HepG2 (cell line): ENCODE results near the gene SUOX. TPM values are rescaled to one million over a fixed set of nuclear protein-coding genes. Genes with fewer than 3 reads are reported as not detected.

Experiments used
- CREB3 ChIP-seq: sonication (generic); formaldehyde crosslinking; IDR thresholded peaks from 2 replicates; pipeline ENCODE4 v1.5.0; 2020; ENCODE audit warnings: missing genetic modification reagents
- EEA1 ChIP-seq: sonication (generic); formaldehyde crosslinking; IDR thresholded peaks from 2 replicates; pipeline ENCODE4 v1.5.1; 2020; ENCODE audit warnings: mild to moderate bottlenecking, missing genetic modification reagents, borderline replicate concordance
- GATAD1 ChIP-seq: IDR thresholded peaks from 2 replicates; pipeline ENCODE4 v1.6.1; 2016; ENCODE audit warnings: missing genetic modification reagents, missing compliant biosample characterization
- HNF4A ChIP-seq: sonication (generic); formaldehyde crosslinking; IDR thresholded peaks from 2 replicates; pipeline ENCODE4 v1.4.0; 2020; ENCODE audit warnings: missing genetic modification reagents
- HOXA5 ChIP-seq: sonication (generic); formaldehyde crosslinking; IDR thresholded peaks from 2 replicates; pipeline ENCODE4 v1.4.0; 2020; ENCODE audit warnings: missing genetic modification reagents
- MED8 ChIP-seq: sonication (generic); formaldehyde crosslinking; IDR thresholded peaks from 2 replicates; pipeline ENCODE4 v1.8.1; 2023; ENCODE audit warnings: mild to moderate bottlenecking, missing genetic modification reagents; ENCODE audit not compliant: insufficient replicate concordance
- NCOR1 ChIP-seq: fragments of 200-600 bp; sonication (generic); IDR thresholded peaks from 2 replicates; pipeline ENCODE4 v1.7.0; 2017; ENCODE audit warnings: antibody characterized with exemption, low read length, borderline replicate concordance
- NFE2 ChIP-seq: sonication (generic); formaldehyde crosslinking; IDR thresholded peaks from 2 replicates; pipeline ENCODE4 v1.4.0; 2020; ENCODE audit warnings: missing genetic modification reagents
- NR2C2 ChIP-seq: sonication (generic); formaldehyde crosslinking; IDR thresholded peaks from 2 replicates; pipeline ENCODE4 v1.4.0; 2020; ENCODE audit warnings: missing genetic modification reagents, mild to moderate bottlenecking, moderate library complexity, borderline replicate concordance
- PATZ1 ChIP-seq: sonication (generic); formaldehyde crosslinking; IDR thresholded peaks from 2 replicates; pipeline ENCODE4 v1.4.0; 2020; ENCODE audit warnings: missing genetic modification reagents
- POLR2AphosphoS2 ChIP-seq: IDR thresholded peaks from 2 replicates; pipeline ENCODE4 v1.6.1; 2011; ENCODE audit warnings: low read depth, low read length, improper control_type of control experiment
- RARA ChIP-seq: IDR thresholded peaks from 2 replicates; pipeline ENCODE4 v1.6.1; 2016; ENCODE audit warnings: missing genetic modification reagents, missing compliant biosample characterization
- SCMH1 ChIP-seq: sonication (generic); formaldehyde crosslinking; IDR thresholded peaks from 2 replicates; pipeline ENCODE4 v1.9.0; 2021; ENCODE audit warnings: missing genetic modification reagents, mild to moderate bottlenecking, borderline replicate concordance
- TARDBP ChIP-seq: sonication (generic); formaldehyde crosslinking; IDR thresholded peaks from 2 replicates; pipeline ENCODE4 v1.8.0; 2022; ENCODE audit warnings: mild to moderate bottlenecking, missing genetic modification reagents
- ZBTB7B ChIP-seq: sonication (generic); formaldehyde crosslinking; IDR thresholded peaks from 2 replicates; pipeline ENCODE4 v1.4.0; 2020; ENCODE audit warnings: missing genetic modification reagents
- ZNF17 ChIP-seq: sonication (generic); formaldehyde crosslinking; IDR thresholded peaks from 2 replicates; pipeline ENCODE4 v1.5.0; 2020; ENCODE audit warnings: mild to moderate bottlenecking, missing genetic modification reagents
- ZNF264 ChIP-seq: sonication (generic); formaldehyde crosslinking; IDR thresholded peaks from 2 replicates; pipeline ENCODE4 v1.4.0; 2020; ENCODE audit warnings: missing genetic modification reagents
- ZNF362 ChIP-seq: sonication (generic); formaldehyde crosslinking; IDR thresholded peaks from 2 replicates; pipeline ENCODE4 v1.4.0; 2020; ENCODE audit warnings: missing genetic modification reagents, mild to moderate bottlenecking, borderline replicate concordance
- ZNF556 ChIP-seq: sonication (generic); formaldehyde crosslinking; IDR thresholded peaks from 2 replicates; pipeline ENCODE4 v1.4.0; 2020; ENCODE audit warnings: mild to moderate bottlenecking, missing genetic modification reagents, borderline replicate concordance
- ZNF609 ChIP-seq: sonication (generic); formaldehyde crosslinking; IDR thresholded peaks from 2 replicates; pipeline ENCODE4 v1.4.0; 2020; ENCODE audit warnings: mild to moderate bottlenecking, missing genetic modification reagents, borderline replicate concordance
- polyA plus RNA-seq, 8 experiments: library from polyadenylated mRNA; depleted of rRNA in 3 of 8; stranded (reverse) in 7 of 8; unstranded in 1 of 8; fragments of >200 nt; fragmentation: Illumina TruSeq in 4 of 8; extraction: Trizol in 4 of 8; gene quantifications; 2 replicates each; pipeline versions ENCODE4 v1.2.1 to v1.2.3, GENCODE V29; 2011 to 2016; ENCODE audit warnings: low read depth in 4 of 8, missing spikeins in 1 of 8, mixed read lengths in 1 of 8; ENCODE audit not compliant: insufficient read depth in 1 of 8
- total RNA-seq, 5 experiments: library from RNA; depleted of rRNA; stranded (reverse); fragments of >200 nt; fragmentation: Illumina TruSeq; extraction: Trizol; gene quantifications; 2 replicates each; pipeline ENCODE4 v1.2.3, GENCODE V29; 2016; ENCODE audit warnings: low read depth in 1 of 5

SUOX gene
- total and polyA plus RNA-seq, 2 of the 13 experiments (the other 11 are each of a cell fraction or from before 2014, with no cell fraction given), result 23.9 to 25.9 TPM

- TF ChIP-seq NFE2 (no peak), MED8 (CRISPR knock-in tag) (no peak), ZNF264 (0 out of 2 replicates have a peak, but pooled peaks have one; percentile 39), POLR2AphosphoS2 (no peak), TARDBP (CRISPR knock-in tag) (peak; percentile 74; the same call in 1 of the 2 replicates), GATAD1 (CRISPR knock-in tag) (0 out of 2 replicates have a peak, but pooled peaks have one; percentile 33), PATZ1 (CRISPR knock-in tag) (peak; percentile 48), SCMH1 (no peak), RARA (CRISPR knock-in tag) (peak; percentile 78), ZNF556 (CRISPR knock-in tag) (0 out of 2 replicates have a peak, but pooled peaks have one; percentile 20), CREB3 (no peak), ZNF17 (CRISPR knock-in tag) (no peak), HNF4A (CRISPR knock-in tag) (peak; percentile 85), EEA1 (no peak), ZNF609 (CRISPR knock-in tag) (peak; percentile 55; the same call in 1 of the 2 replicates), ZBTB7B (CRISPR knock-in tag) (peak; percentile 56; the same call in 1 of the 2 replicates), ZNF362 (CRISPR knock-in tag) (peak; percentile 21; the same call in 1 of the 2 replicates), HOXA5 (CRISPR knock-in tag) (no peak), NCOR1 (peak; percentile 72), NR2C2 (peak; percentile 44; the same call in 1 of the 2 replicates)
Measured at GRCh38 chr12:56010111-56010570, 13.1 kb downstream of the SUOX start (continued).
